Nucleus accumbens (tissue), 56 donors: ENCODE measurements around the gene KCNE5.
"Not testable (repeated sequence)": the region's sequence is repeated elsewhere in the genome, so short reads cannot be mapped to it uniquely, and the experiment has no call there.

ENCODE experiments used
- DNase-seq, 56 donors: peaks; one replicate each; lab custom pipeline; 2025; lab: John Stamatoyannopoulos, UW

The KCNE5 gene

DNA sequence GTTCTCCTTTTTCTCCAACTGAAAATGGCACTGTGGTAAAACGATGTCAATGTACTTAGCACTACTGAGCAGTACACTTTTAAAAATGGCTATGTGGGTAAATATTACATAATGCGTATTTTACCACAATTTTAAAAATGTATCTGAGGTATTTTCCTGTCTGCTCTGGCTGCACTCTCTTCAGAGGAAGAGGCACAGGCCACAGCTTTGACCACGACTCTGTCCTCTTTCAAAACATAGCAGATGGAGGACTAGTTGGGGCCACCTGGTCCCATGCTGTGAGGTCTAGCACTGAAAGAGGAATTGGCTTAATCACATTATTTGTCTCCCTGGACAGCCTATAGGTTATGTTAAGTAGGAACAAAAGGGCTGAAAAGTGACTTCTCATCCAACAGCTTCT, 5.2 kb downstream of the KCNE5 start:
- DNase-seq: no peak

DNA sequence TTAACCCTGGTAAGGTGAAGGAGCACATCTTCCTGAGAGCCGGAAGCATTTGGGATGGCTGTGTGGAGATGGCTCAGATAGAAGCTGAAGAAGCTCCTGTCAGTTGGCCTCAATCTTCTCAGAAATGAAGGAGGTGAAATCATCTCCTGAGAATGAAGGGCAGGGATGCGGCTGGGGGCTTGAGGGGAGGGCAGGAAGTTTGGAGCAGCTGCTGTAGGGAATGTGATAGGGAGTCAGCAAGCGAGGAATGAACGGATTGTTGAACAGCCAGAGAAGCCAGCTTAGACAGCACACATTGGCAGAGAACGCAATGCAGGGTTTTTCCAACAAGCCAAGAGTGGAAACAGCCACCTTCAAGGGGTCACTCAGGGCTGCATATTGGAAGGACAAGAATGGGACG, 10.0 kb downstream of the KCNE5 start:
- no peak for DNase-seq

DNA sequence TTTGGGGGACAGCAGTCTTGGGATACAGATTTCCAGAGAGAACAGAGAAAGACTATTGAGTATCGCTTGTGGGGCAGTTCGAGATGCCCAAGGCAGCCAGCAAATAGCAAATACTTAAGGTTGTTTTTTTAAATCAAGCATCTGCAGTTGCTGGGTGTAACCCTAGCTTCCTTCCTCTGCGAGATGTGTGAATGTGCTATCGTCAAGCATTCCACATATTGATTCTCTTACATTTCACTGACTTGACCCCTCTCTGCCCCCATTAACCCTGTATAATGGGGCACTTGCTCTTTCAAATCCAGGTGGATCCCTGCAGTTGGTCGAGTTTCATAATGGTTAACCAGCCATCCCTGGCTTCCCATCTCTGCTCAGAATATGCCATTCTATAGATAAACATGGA, 23.5 kb downstream of the KCNE5 start:
- DNase-seq: no peak

DNA sequence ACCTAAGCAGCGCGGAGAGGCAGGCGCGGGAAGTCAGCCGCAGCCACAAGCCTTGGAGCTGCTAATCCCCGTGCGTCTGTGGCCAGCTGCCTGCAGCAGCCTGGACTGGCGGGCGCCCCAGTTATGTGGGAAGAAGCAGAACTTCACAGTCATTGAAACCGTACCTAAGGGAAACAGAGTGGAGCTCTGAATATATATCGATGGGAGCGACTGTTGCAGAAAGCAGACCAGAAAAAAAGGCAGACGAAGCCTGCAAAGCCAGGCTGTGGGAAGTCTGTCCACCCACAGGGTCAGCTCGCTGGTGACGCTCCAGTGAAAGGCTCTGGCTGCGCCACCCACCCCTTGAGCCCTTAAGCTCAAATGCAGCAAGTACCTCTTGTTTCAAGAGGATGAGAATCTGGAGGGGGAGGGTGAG, 24.7 kb downstream of the KCNE5 start:
- peak in 8 of 56 donors; percentile 0 to 4 (median 1) for DNase-seq

DNA sequence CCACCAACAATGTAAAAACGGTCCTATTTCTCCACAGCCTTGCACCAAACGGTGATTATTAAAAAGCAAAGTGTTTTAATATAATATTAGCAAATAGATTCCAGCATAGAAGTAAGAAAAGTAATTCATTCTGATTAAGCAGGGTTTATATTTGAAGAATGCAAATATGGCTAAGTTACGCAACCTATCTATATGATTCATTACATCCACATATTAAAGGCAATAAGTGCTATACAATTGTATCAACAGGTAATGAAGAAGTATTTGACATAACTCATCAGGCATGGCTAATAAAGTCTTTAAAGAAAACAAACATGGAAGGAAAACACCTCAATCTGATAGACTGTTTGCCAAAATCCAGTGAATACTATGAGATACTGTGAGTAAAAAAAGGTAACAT, 29.0 kb downstream of the KCNE5 start:
- no peak for DNase-seq

DNA sequence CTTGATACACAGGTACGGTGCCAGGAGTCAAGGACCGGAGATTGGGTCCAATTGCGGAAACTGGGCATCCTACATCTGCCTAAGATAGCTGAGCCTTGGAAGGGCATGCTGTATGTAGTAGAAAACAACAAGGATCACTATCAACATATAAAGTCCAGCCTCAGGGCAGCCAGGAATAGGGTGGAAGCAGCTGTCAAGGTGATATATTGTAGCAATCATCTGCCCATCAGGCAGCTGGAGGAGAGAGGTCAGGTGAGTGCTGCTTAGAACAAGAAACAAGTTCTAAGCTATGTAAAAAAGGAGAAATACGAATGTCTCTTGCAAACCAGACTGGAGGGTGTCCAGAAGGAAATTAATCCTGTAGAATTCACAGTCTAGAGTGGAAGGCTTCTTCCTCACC, 34.8 kb downstream of the KCNE5 start:
- no peak for DNase-seq

DNA sequence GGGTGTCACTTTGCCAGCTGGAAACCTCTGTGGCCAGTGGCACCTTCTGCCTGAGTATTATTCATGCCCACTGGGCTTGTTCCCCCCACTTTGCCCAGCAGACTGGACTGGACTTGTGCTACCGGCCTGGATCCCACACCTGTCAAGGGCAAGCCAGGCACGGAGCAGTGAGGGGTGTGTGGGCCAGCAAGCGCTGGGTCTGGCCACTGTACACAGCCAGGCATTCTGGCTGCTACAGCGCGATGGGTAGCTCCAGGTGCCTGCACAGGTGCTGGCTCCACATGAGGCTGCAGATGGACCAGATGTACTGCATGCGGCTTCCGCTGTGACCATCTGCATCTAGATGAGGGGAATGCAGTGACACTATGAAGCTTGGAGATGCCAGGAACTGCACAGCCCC, 39.5 kb downstream of the KCNE5 start:
- DNase-seq: no peak

DNA sequence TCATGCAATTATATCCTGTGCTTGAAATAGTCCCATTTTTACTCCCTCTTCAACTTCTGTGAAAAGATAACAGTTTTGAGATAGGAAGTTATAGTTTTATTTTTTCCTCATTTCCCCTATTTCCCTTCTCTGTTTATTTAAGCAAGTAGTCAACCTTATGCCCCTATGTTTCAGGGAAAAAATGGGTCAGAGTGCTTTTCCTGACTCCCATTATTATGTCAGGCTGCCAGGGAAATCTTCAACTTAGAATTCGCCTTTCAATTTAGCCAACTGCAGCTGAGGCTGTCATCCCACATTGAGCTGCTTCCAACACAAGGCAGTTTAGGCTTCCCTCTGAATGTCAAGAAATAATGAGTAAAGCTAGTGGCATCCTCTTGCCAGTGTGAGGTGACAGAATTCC, 46.1 kb downstream of the KCNE5 start:
- no peak for DNase-seq

DNA sequence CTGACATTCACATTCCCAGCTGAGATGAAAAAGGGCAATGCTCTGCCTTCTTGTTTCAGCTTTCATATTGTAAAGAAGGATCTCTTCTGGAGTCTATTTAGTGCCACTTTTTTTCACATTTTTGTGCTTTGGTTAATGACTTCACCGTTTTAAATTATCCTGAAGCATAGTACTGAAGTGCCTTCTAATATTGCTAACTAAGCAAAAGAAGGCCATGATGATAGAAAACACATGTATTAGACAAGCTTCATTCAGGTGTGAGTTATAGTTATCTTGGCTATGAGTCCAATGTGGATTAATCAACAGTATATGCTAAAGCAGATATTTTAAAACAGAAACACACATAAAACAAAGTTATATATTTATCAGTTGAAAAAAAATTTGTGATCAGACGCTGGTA, 47.9 kb downstream of the KCNE5 start:
- no peak for DNase-seq

DNA sequence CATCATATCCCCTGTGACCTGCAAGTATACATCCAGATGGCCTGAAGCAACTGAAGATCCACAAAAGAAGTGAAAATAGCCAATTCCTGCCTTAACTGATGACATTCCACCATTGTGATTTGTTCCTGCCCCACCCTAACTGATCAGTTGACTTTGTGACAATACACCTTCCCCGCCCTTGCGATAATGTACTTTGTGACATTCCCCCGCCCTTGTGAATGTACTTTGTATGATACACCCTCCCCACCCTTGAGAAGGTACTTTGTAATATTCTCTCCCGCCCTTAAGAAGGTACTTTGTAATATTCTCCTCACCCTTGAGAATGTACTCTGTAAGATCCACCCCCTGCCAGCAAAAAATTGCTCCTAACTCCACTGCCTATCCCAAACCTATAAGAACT, 48.9 kb downstream of the KCNE5 start:
- not testable (repeated sequence) for DNase-seq
